OCI-LY3 (cell line): Measurements from ENCODE around the gene AK2.
A peak's percentile ranks its signal among the peaks of the same experiment; 100 is the strongest.

Experiments
- H2AFZ ChIP-seq: fragments of 200-600, 300-600 bp; shearing (Covaris generic); 2 replicates; pipeline ENCODE4 v1.6.0; 2014; ENCODE audit warnings: antibody characterized with exemption, low read depth, low read length
- H3K27ac ChIP-seq: fragments of 200-600, 300-600 bp; sonication (generic); 2 replicates; pipeline ENCODE4 v1.5.1; 2014; ENCODE audit warnings: mild to moderate bottlenecking, low read length, moderate library complexity, mixed read lengths
- H3K27me3 ChIP-seq: fragments of 200-600, 300-600 bp; sonication (generic); 2 replicates; pipeline ENCODE4 v1.6.1; 2014; ENCODE audit warnings: low read depth, low read length, mixed read lengths
- H3K36me3 ChIP-seq: fragments of 200-600, 300-600 bp; sonication (generic); replicated peaks from 2 replicates; pipeline ENCODE3; 2014; ENCODE audit warnings: low read depth, low read length, mixed read lengths
- H3K4me1 ChIP-seq: fragments of 300-600, 200-600 bp; sonication (generic); 2 replicates; pipeline ENCODE4 v1.6.1; 2014; ENCODE audit warnings: low read length, mixed read lengths
- H3K4me2 ChIP-seq: fragments of 200-600, 300-600 bp; sonication (generic); 2 replicates; pipeline ENCODE4 v1.6.1; 2014; ENCODE audit warnings: low read length, mixed read lengths
- H3K4me3 ChIP-seq: fragments of 300-600, 200-600 bp; sonication (generic); 2 replicates; pipeline ENCODE4 v1.5.1; 2014; ENCODE audit warnings: antibody characterized with exemption, mild to moderate bottlenecking, low read length, moderate library complexity
- H3K79me2 ChIP-seq: fragments of 300-600, 200-600 bp; shearing (Covaris generic); 2 replicates; pipeline ENCODE4 v1.6.1; 2014; ENCODE audit warnings: mild to moderate bottlenecking, low read length, mixed read lengths
- H3K9ac ChIP-seq: fragments of 300-600, 200-600 bp; shearing (Covaris generic); 2 replicates; pipeline ENCODE4 v1.6.0; 2014; ENCODE audit warnings: mild to moderate bottlenecking, low read length, moderate library complexity
- H3K9me3 ChIP-seq: fragments of 200-600, 300-600 bp; shearing (Covaris generic); 2 replicates; pipeline ENCODE4 v1.6.1; 2014; ENCODE audit warnings: low read length, mixed read lengths; ENCODE audit not compliant: insufficient read depth
- H4K20me1 ChIP-seq: fragments of 200-600, 300-600 bp; sonication (generic); 2 replicates; pipeline ENCODE4 v1.6.1; 2016; ENCODE audit warnings: low read length, mixed read lengths; ENCODE audit not compliant: insufficient read depth
- CTCF ChIP-seq: fragments of 200-600, 300-600 bp; sonication (generic); IDR thresholded peaks from 2 replicates; pipeline ENCODE4 v1.5.1; 2014; ENCODE audit warnings: antibody characterized with exemption, low read length, low read depth
- EZH2phosphoT487 ChIP-seq: fragments of 200-600 bp; shearing (Covaris generic); IDR thresholded peaks from 2 replicates; pipeline ENCODE4 v1.6.1; 2018; ENCODE audit warnings: antibody characterized with exemption, mixed run types, low read depth

The AK2 gene

GRCh38 chr1:32963746-32964460, 72.8 kb downstream of the AK2 start:
- Histone ChIP-seq H2AFZ (no peak overlapping the region), H3K4me1 (peaks cover 28% of the 10 kb centered on the region), H4K20me1 (peaks cover 31% of the 10 kb centered on the region), H3K36me3 (peaks cover 1% of the 10 kb centered on the region), H3K4me2 (peak overlapping the region; percentile 79), H3K27me3 (no peaks in the 10 kb centered on the region), H3K9ac (peak overlapping the region; percentile 78), H3K79me2 (peaks cover 50% of the 10 kb centered on the region), H3K4me3 (peak overlapping the region; percentile 99), H3K27ac (peak overlapping the region; percentile 34; the same call in 1 of the 2 replicates), H3K9me3 (no peaks in the 10 kb centered on the region)
- TF ChIP-seq EZH2phosphoT487 (no peak), CTCF (no peak)

- TF ChIP-seq CTCF (no peak), EZH2phosphoT487 (no peak)
- Histone ChIP-seq H3K4me1 (peaks cover 33% of the 10 kb centered on the region), H3K36me3 (peaks cover 7% of the 10 kb centered on the region), H3K27ac (peak overlapping the region; percentile 19; the same call in 1 of the 2 replicates), H3K27me3 (no peaks in the 10 kb centered on the region), H3K9ac (peak overlapping the region; percentile 49), H3K9me3 (no peaks in the 10 kb centered on the region), H3K79me2 (peaks cover 63% of the 10 kb centered on the region), H4K20me1 (peaks cover 39% of the 10 kb centered on the region), H2AFZ (no peak overlapping the region), H3K4me3 (peak overlapping the region; percentile 99), H3K4me2 (peak overlapping the region; percentile 79)
These were observed 74.3 kb downstream of the AK2 start for GRCh38 chr1:32962248-32962896.

GRCh38 chr1:32960819-32961355, 75.8 kb downstream of the AK2 start:
- H3K27me3 ChIP-seq: no peaks in the 10 kb centered on the region
- H3K36me3 ChIP-seq: peaks cover 7% of the 10 kb centered on the region
- no peak overlapping the region for H2AFZ ChIP-seq
- peaks cover 47% of the 10 kb centered on the region for H4K20me1 ChIP-seq
- peaks cover 33% of the 10 kb centered on the region for H3K4me1 ChIP-seq
- H3K4me2 ChIP-seq: peak overlapping the region; percentile 39
- no peak overlapping the region for H3K9ac ChIP-seq
- no peak overlapping the region for H3K27ac ChIP-seq
- no peaks in the 10 kb centered on the region for H3K9me3 ChIP-seq
- H3K4me3 ChIP-seq: 0 out of 2 replicates have a peak overlapping the region, but pooled peaks have one; percentile 13
- TF ChIP-seq EZH2phosphoT487 (no peak), CTCF (no peak)
- peaks cover 77% of the 10 kb centered on the region for H3K79me2 ChIP-seq

- Histone ChIP-seq H3K27me3 (no peaks in the 10 kb centered on the region), H3K9ac (no peak overlapping the region), H3K4me3 (no peak overlapping the region), H3K9me3 (no peaks in the 10 kb centered on the region), H3K36me3 (peaks cover 7% of the 10 kb centered on the region), H3K27ac (no peak overlapping the region), H3K4me1 (peaks cover 31% of the 10 kb centered on the region), H3K79me2 (peaks cover 81% of the 10 kb centered on the region), H3K4me2 (no peak overlapping the region), H2AFZ (no peak overlapping the region), H4K20me1 (peaks cover 47% of the 10 kb centered on the region)
- TF ChIP-seq CTCF: no peak
- TF ChIP-seq EZH2phosphoT487: no peak
These were observed 76.3 kb downstream of the AK2 start for GRCh38 chr1:32960342-32960741.
